Measurements from ENCODE around the gene ACTL9. TPM values are rescaled to one million over a fixed set of nuclear protein-coding genes. Genes with fewer than 3 reads are reported as not detected.

ACTL9 gene
- total and polyA plus RNA-seq, 2 experiments from 2014 or later, result not detected

DNA sequence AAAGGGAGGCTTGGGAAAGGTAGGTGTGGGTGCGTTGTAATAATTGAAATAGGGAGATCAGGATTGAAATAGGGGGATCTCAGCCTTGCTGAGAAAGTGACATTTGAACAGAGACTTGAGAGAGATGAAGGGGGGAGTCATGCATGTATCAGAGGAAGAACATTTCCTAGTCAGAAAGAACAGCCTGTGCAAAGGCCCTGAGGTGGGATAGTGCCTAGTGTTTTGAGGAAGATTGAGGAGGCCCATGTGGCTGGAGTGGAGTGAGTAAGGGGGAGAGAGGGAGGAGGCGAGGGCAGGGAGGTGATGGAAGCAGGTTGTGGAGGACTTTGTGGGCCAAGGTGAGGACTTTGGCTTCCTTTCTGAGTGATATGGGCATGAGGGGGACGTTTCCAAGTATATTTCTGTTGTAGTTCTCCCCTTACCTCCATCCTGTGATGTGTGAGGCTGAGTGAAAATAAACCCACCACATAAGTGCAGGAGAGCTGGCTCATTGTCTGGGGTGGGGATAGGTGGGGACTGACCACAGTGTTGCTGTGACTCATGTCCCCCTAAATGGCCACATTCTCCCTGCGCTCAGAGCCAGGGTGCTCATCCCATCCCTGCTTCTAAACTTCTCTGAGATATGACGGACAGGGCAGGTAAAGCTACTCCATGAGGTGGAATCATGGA is 17.8 kb downstream of the ACTL9 start:
- DNase-seq (ENCODE audit: low spot score) (no peak), ATAC-seq (no peak)
- Histone ChIP-seq H3K4me2 (no peak overlapping the region), H4K20me1 (replicated peaks; ENCODE audit: insufficient read depth) (no peaks in the 10 kb centered on the region), H3K27ac (ENCODE audit: low read depth) (no peak overlapping the region), H3K4me3 (no peak overlapping the region), H3F3A (replicated peaks; ENCODE audit: low read depth) (no peaks in the 10 kb centered on the region), H3K27me3 (ENCODE audit: insufficient read depth) (no peaks in the 10 kb centered on the region), H2AFZ (no peak overlapping the region), H3K79me2 (replicated peaks; ENCODE audit: insufficient read depth) (no peaks in the 10 kb centered on the region), H3K36me3 (ENCODE audit: insufficient read depth) (no peaks in the 10 kb centered on the region), H3K4me1 (ENCODE audit: insufficient read depth) (no peaks in the 10 kb centered on the region), H3K9me2 (ENCODE audit: insufficient read depth) (no peaks in the 10 kb centered on the region)
- TF ChIP-seq, protein P1, sequence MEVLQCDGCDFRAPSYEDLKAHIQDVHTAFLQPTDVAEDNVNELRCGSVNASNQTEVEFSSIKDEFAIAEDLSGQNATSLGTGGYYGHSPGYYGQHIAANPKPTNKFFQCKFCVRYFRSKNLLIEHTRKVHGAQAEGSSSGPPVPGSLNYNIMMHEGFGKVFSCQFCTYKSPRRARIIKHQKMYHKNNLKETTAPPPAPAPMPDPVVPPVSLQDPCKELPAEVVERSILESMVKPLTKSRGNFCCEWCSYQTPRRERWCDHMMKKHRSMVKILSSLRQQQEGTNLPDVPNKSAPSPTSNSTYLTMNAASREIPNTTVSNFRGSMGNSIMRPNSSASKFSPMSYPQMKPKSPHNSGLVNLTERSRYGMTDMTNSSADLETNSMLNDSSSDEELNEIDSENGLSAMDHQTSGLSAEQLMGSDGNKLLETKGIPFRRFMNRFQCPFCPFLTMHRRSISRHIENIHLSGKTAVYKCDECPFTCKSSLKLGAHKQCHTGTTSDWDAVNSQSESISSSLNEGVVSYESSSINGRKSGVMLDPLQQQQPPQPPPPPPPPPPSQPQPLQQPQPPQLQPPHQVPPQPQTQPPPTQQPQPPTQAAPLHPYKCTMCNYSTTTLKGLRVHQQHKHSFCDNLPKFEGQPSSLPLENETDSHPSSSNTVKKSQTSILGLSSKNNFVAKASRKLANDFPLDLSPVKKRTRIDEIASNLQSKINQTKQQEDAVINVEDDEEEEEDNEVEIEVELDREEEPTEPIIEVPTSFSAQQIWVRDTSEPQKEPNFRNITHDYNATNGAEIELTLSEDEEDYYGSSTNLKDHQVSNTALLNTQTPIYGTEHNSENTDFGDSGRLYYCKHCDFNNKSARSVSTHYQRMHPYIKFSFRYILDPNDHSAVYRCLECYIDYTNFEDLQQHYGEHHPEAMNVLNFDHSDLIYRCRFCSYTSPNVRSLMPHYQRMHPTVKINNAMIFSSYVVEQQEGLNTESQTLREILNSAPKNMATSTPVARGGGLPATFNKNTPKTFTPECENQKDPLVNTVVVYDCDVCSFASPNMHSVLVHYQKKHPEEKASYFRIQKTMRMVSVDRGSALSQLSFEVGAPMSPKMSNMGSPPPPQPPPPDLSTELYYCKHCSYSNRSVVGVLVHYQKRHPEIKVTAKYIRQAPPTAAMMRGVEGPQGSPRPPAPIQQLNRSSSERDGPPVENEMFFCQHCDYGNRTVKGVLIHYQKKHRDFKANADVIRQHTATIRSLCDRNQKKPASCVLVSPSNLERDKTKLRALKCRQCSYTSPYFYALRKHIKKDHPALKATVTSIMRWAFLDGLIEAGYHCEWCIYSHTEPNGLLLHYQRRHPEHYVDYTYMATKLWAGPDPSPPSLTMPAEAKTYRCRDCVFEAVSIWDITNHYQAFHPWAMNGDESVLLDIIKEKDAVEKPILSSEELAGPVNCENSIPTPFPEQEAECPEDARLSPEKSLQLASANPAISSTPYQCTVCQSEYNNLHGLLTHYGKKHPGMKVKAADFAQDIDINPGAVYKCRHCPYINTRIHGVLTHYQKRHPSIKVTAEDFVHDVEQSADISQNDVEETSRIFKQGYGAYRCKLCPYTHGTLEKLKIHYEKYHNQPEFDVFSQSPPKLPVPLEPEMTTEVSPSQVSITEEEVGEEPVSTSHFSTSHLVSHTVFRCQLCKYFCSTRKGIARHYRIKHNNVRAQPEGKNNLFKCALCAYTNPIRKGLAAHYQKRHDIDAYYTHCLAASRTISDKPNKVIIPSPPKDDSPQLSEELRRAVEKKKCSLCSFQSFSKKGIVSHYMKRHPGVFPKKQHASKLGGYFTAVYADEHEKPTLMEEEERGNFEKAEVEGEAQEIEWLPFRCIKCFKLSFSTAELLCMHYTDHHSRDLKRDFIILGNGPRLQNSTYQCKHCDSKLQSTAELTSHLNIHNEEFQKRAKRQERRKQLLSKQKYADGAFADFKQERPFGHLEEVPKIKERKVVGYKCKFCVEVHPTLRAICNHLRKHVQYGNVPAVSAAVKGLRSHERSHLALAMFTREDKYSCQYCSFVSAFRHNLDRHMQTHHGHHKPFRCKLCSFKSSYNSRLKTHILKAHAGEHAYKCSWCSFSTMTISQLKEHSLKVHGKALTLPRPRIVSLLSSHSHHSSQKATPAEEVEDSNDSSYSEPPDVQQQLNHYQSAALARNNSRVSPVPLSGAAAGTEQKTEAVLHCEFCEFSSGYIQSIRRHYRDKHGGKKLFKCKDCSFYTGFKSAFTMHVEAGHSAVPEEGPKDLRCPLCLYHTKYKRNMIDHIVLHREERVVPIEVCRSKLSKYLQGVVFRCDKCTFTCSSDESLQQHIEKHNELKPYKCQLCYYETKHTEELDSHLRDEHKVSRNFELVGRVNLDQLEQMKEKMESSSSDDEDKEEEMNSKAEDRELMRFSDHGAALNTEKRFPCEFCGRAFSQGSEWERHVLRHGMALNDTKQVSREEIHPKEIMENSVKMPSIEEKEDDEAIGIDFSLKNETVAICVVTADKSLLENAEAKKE (CRISPR knock-in tag; IDR thresholded peaks at IDR 0.05), result no peak
- no peak for TF ChIP-seq STAT1 (IDR thresholded peaks at IDR 0.05; ENCODE audit: unreplicated experiment)
- TF ChIP-seq, protein P2, sequence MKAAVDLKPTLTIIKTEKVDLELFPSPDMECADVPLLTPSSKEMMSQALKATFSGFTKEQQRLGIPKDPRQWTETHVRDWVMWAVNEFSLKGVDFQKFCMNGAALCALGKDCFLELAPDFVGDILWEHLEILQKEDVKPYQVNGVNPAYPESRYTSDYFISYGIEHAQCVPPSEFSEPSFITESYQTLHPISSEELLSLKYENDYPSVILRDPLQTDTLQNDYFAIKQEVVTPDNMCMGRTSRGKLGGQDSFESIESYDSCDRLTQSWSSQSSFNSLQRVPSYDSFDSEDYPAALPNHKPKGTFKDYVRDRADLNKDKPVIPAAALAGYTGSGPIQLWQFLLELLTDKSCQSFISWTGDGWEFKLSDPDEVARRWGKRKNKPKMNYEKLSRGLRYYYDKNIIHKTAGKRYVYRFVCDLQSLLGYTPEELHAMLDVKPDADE (IDR thresholded peaks at IDR 0.05), result no peak
- TF ChIP-seq, protein P3, sequence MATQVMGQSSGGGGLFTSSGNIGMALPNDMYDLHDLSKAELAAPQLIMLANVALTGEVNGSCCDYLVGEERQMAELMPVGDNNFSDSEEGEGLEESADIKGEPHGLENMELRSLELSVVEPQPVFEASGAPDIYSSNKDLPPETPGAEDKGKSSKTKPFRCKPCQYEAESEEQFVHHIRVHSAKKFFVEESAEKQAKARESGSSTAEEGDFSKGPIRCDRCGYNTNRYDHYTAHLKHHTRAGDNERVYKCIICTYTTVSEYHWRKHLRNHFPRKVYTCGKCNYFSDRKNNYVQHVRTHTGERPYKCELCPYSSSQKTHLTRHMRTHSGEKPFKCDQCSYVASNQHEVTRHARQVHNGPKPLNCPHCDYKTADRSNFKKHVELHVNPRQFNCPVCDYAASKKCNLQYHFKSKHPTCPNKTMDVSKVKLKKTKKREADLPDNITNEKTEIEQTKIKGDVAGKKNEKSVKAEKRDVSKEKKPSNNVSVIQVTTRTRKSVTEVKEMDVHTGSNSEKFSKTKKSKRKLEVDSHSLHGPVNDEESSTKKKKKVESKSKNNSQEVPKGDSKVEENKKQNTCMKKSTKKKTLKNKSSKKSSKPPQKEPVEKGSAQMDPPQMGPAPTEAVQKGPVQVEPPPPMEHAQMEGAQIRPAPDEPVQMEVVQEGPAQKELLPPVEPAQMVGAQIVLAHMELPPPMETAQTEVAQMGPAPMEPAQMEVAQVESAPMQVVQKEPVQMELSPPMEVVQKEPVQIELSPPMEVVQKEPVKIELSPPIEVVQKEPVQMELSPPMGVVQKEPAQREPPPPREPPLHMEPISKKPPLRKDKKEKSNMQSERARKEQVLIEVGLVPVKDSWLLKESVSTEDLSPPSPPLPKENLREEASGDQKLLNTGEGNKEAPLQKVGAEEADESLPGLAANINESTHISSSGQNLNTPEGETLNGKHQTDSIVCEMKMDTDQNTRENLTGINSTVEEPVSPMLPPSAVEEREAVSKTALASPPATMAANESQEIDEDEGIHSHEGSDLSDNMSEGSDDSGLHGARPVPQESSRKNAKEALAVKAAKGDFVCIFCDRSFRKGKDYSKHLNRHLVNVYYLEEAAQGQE (IDR thresholded peaks at IDR 0.05; ENCODE audit: unreplicated experiment), result no peak
- no peak for TF ChIP-seq EZH2phosphoT487 (IDR thresholded peaks at IDR 0.05; ENCODE audit: unreplicated experiment)
- no peak for TF ChIP-seq NANOG (IDR thresholded peaks at IDR 0.05; ENCODE audit: borderline replicate concordance)
- TF ChIP-seq, protein P4, sequence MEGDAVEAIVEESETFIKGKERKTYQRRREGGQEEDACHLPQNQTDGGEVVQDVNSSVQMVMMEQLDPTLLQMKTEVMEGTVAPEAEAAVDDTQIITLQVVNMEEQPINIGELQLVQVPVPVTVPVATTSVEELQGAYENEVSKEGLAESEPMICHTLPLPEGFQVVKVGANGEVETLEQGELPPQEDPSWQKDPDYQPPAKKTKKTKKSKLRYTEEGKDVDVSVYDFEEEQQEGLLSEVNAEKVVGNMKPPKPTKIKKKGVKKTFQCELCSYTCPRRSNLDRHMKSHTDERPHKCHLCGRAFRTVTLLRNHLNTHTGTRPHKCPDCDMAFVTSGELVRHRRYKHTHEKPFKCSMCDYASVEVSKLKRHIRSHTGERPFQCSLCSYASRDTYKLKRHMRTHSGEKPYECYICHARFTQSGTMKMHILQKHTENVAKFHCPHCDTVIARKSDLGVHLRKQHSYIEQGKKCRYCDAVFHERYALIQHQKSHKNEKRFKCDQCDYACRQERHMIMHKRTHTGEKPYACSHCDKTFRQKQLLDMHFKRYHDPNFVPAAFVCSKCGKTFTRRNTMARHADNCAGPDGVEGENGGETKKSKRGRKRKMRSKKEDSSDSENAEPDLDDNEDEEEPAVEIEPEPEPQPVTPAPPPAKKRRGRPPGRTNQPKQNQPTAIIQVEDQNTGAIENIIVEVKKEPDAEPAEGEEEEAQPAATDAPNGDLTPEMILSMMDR (conservative IDR thresholded peaks at IDR 0.05; ENCODE audit: low read depth in 2 of 2), result no peak
- TF ChIP-seq CREB1 (CRISPR knock-in tag; IDR thresholded peaks at IDR 0.05; ENCODE audit: low read depth), result no peak
- no peak for TF ChIP-seq ZNF331 (CRISPR knock-in tag; IDR thresholded peaks at IDR 0.05; ENCODE audit: low read depth)
- no peak for TF ChIP-seq POLR2AphosphoS5 (IDR thresholded peaks at IDR 0.05; ENCODE audit: low read depth)
- no peak for TF ChIP-seq JUNB (IDR thresholded peaks at IDR 0.05; ENCODE audit: unreplicated experiment)
- TF ChIP-seq ZNF114 (CRISPR knock-in tag; IDR thresholded peaks at IDR 0.05), result no peak
- peaks cover 10% of the 10 kb centered on the region for H3K27me3 Mint-ChIP-seq (ENCODE audit: insufficient read depth, low read depth, poor library complexity)
- no peak overlapping the region for H3K4me3 Mint-ChIP-seq
- H3K36me3 Mint-ChIP-seq (ENCODE audit: low read depth), result peaks cover 51% of the 10 kb centered on the region
- peaks cover 89% of the 10 kb centered on the region for H3K9me3 Mint-ChIP-seq
- H3K4me1 Mint-ChIP-seq, result no peaks in the 10 kb centered on the region
- H3K27ac Mint-ChIP-seq, result no peak overlapping the region
